Hypothalamus (tissue), 51 donors: ENCODE results near the gene CFAP299.
"Not testable (repeated sequence)": the region's sequence is repeated elsewhere in the genome, so short reads cannot be mapped to it uniquely, and the experiment has no call there.

ENCODE experiments used
- DNase-seq, 51 donors: peaks; one replicate each; lab custom pipeline; 2025; lab: John Stamatoyannopoulos, UW

The CFAP299 gene

GRCh38 chr4:80324171-80324570 lies 11.4 kb upstream of the CFAP299 start:
- DNase-seq, result no peak

- DNase-seq, result no peak
Measured at GRCh38 chr4:80331693-80332092, 3.8 kb upstream of the CFAP299 start.

GRCh38 chr4:80333121-80333520 lies 2.4 kb upstream of the CFAP299 start:
- no peak for DNase-seq

GRCh38 chr4:80334568-80334967 lies 962 bp upstream of the CFAP299 start:
- DNase-seq, result no peak

- no peak for DNase-seq
Measured at GRCh38 chr4:80335226-80335553, 340 bp upstream of the CFAP299 start.

- DNase-seq, result peak in 5 of 51 donors; percentile 1 to 7 (median 1)
Measured at GRCh38 chr4:80336582-80336981, 1.1 kb downstream of the CFAP299 start.

GRCh38 chr4:80340036-80340435 lies 4.5 kb downstream of the CFAP299 start:
- DNase-seq, result no peak

- DNase-seq, result not testable (repeated sequence)
Measured at GRCh38 chr4:80342684-80343083, 7.2 kb downstream of the CFAP299 start.

GRCh38 chr4:80343887-80344286 lies 8.4 kb downstream of the CFAP299 start:
- DNase-seq, result no peak

- no peak for DNase-seq
Measured at GRCh38 chr4:80360084-80360483, 24.6 kb downstream of the CFAP299 start.

- no peak for DNase-seq
Measured at GRCh38 chr4:80360900-80361299, 25.4 kb downstream of the CFAP299 start.

GRCh38 chr4:80361329-80361900 lies 25.9 kb downstream of the CFAP299 start:
- no peak for DNase-seq

- DNase-seq, result peak in 18 of 51 donors; percentile 1 to 46 (median 10)
Measured at GRCh38 chr4:80362578-80363181, 27.1 kb downstream of the CFAP299 start.

- peak in 2 of 51 donors; percentile 6 for DNase-seq
Measured at GRCh38 chr4:80365928-80366327, 30.4 kb downstream of the CFAP299 start.

GRCh38 chr4:80367737-80368136 lies 32.2 kb downstream of the CFAP299 start:
- no peak for DNase-seq

- DNase-seq, result no peak
Measured at GRCh38 chr4:80370635-80371034, 35.1 kb downstream of the CFAP299 start.

- DNase-seq, result no peak
Measured at GRCh38 chr4:80371046-80371445, 35.5 kb downstream of the CFAP299 start.

- DNase-seq, result no peak
Measured at GRCh38 chr4:80374180-80374579, 38.6 kb downstream of the CFAP299 start.

- DNase-seq, result no peak
Measured at GRCh38 chr4:80382090-80382832, 46.7 kb downstream of the CFAP299 start.

GRCh38 chr4:80385397-80386280 lies 50.1 kb downstream of the CFAP299 start:
- no peak for DNase-seq

- DNase-seq, result no peak
Measured at GRCh38 chr4:80386281-80386886, 50.9 kb downstream of the CFAP299 start.
